Measurements from ENCODE around the gene MKI67. TPM values are rescaled to one million over a fixed set of nuclear protein-coding genes. Genes with fewer than 3 reads are reported as not detected.

Gene MKI67
- total and polyA plus RNA-seq, 8 donors: 0.61 to 60.8 (median 7.7) TPM

- no peaks in the 10 kb centered on the region for H3K4me1 ChIP-seq
- intact Hi-C loops (cut with DNase I; ENCODE audit: low total_unique reads): no loop called here
- 84 to 92% (median 90%) methylated on average over 13 of the region's 13 CpGs for WGBS, 5 donors
- DNase-seq: no peak
- no peak overlapping the region for H3K27ac ChIP-seq
- H3K4me3 ChIP-seq: no peak overlapping the region
- H3K27me3 ChIP-seq: peaks cover 0 to 9% (median 0%) of the 10 kb centered on the region in 3 donors
- H3K9me3 ChIP-seq: no peaks in the 10 kb centered on the region
- no peaks in the 10 kb centered on the region for H3K36me3 ChIP-seq
- no peak for TF ChIP-seq POLR2A (IDR thresholded peaks at IDR 0.05)
- TF ChIP-seq POLR2AphosphoS5 (IDR thresholded peaks at IDR 0.05): no peak
- no peak for TF ChIP-seq EP300 (IDR thresholded peaks at IDR 0.05)
- TF ChIP-seq, protein P1, sequence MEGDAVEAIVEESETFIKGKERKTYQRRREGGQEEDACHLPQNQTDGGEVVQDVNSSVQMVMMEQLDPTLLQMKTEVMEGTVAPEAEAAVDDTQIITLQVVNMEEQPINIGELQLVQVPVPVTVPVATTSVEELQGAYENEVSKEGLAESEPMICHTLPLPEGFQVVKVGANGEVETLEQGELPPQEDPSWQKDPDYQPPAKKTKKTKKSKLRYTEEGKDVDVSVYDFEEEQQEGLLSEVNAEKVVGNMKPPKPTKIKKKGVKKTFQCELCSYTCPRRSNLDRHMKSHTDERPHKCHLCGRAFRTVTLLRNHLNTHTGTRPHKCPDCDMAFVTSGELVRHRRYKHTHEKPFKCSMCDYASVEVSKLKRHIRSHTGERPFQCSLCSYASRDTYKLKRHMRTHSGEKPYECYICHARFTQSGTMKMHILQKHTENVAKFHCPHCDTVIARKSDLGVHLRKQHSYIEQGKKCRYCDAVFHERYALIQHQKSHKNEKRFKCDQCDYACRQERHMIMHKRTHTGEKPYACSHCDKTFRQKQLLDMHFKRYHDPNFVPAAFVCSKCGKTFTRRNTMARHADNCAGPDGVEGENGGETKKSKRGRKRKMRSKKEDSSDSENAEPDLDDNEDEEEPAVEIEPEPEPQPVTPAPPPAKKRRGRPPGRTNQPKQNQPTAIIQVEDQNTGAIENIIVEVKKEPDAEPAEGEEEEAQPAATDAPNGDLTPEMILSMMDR (IDR thresholded peaks at IDR 0.05): no peak
These were observed 9.2 kb downstream of the MKI67 start for GRCh38 chr10:128116851-128117615.

DNA sequence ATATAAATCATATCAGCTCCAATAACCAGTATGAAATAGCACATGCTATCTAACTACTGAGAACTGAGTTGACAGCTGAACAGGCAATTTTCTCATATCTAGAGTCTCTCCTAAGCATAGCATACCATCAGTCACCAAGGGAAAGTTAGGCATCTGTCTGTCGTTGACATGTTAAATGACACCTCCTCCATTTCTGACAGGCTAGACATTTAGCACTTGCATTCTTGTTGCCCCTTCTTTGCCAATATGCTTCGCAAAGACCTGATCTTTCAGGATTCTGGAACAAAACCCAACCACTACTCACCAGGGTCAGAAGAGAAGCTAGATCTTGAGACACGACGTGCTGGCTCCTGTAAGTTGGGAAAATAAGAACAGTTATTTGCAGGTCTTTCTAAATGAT lies 10.0 kb downstream of the MKI67 start:
- intact Hi-C loops (cut with DNase I; ENCODE audit: low total_unique reads): no loop called here
- 95 to 99% (median 97%) methylated on average over 4 of the region's 4 CpGs for WGBS, 5 donors

GRCh38 chr10:128115356-128115755 lies 10.9 kb downstream of the MKI67 start:
- H3K36me3 ChIP-seq: peaks cover 0 to 5% (median 0%) of the 10 kb centered on the region in 4 donors
- WGBS, 5 donors: 96 to 100% (median 98%) methylated on average over 8 of the region's 8 CpGs
- no peak overlapping the region for H3K4me3 ChIP-seq
- DNase-seq: no peak
- no peak overlapping the region for H3K27ac ChIP-seq
- intact Hi-C loops (cut with DNase I; ENCODE audit: low total_unique reads): no loop called here
- H3K27me3 ChIP-seq: peaks cover 0 to 5% (median 0%) of the 10 kb centered on the region in 3 donors
- H3K4me1 ChIP-seq: no peaks in the 10 kb centered on the region
- H3K9me3 ChIP-seq: no peaks in the 10 kb centered on the region
- TF ChIP-seq POLR2A (IDR thresholded peaks at IDR 0.05) (no peak), EP300 (IDR thresholded peaks at IDR 0.05) (no peak), POLR2AphosphoS5 (IDR thresholded peaks at IDR 0.05) (no peak)
- TF ChIP-seq, protein P1 (IDR thresholded peaks at IDR 0.05): no peak

More for the DNA sequence above, 10.0 kb downstream of the MKI67 start:
- DNase-seq: no peak
- no peaks in the 10 kb centered on the region for H3K9me3 ChIP-seq
- H3K27me3 ChIP-seq: peaks cover 0 to 5% (median 0%) of the 10 kb centered on the region in 3 donors
- no peak for TF ChIP-seq EP300 (IDR thresholded peaks at IDR 0.05)
- TF ChIP-seq POLR2AphosphoS5 (IDR thresholded peaks at IDR 0.05): no peak
- TF ChIP-seq, protein P1 (IDR thresholded peaks at IDR 0.05): no peak
- no peak for TF ChIP-seq POLR2A (IDR thresholded peaks at IDR 0.05)
- no peak overlapping the region for H3K27ac ChIP-seq
- H3K36me3 ChIP-seq: no peaks in the 10 kb centered on the region
- H3K4me3 ChIP-seq: no peak overlapping the region
- no peaks in the 10 kb centered on the region for H3K4me1 ChIP-seq

DNA sequence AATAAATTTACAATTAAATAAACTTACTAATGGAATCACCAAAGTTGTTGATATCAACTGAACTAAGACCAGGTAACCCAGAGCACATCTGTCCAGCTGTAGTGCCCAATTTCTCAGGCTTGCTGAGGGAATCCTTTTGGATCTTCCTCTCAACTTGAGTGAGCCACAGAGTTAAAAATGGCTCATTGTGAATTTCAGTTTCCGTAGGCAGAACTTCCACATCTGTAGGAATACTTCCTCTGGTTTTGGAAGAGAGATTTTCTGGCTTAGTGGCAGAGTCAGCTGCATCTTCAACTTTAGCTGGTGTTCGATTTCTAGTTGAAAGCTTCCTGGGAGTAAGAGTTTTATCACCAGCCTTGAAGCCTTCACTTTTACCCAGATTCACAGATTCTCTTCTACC lies 11.3 kb downstream of the MKI67 start:
- Histone ChIP-seq H3K27me3 (peaks cover 0 to 5% (median 0%) of the 10 kb centered on the region in 3 donors), H3K9me3 (no peaks in the 10 kb centered on the region), H3K4me1 (no peaks in the 10 kb centered on the region), H3K4me3 (no peak overlapping the region), H3K36me3 (peaks cover 0 to 5% (median 0%) of the 10 kb centered on the region in 4 donors), H3K27ac (no peak overlapping the region)
- intact Hi-C loops (cut with DNase I; ENCODE audit: low total_unique reads): no loop called here
- 83 to 95% (median 93%) methylated on average over 2 of the region's 2 CpGs for WGBS, 5 donors
- TF ChIP-seq, protein P1 (IDR thresholded peaks at IDR 0.05): no peak
- no peak for TF ChIP-seq POLR2A (IDR thresholded peaks at IDR 0.05)
- TF ChIP-seq POLR2AphosphoS5 (IDR thresholded peaks at IDR 0.05): no peak
- no peak for TF ChIP-seq EP300 (IDR thresholded peaks at IDR 0.05)
- DNase-seq: no peak

Data from stomach (tissue), 9 donors.